ENCODE measurements around the gene NMU.

DNA sequence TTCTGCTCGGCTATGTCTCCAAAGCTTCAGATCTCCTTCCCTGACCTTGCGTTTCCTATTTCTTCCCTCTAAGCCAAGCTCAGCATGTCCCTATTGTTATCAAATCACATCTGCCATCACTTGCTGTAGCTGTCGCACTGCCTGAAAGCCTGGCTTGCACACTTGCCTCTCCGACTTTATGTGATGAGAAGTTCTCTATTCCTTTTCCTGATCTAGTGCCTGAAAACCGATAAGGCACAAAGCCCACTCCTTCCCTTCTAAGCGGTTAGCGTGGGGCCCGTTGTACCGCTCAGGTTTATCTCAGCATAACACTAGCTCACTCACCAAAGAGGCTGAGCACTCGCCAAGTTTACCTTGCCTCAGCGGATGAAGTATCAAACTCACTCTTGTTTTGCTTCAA lies 816 bp downstream of the NMU start:
- TF ChIP-seq, protein P1, sequence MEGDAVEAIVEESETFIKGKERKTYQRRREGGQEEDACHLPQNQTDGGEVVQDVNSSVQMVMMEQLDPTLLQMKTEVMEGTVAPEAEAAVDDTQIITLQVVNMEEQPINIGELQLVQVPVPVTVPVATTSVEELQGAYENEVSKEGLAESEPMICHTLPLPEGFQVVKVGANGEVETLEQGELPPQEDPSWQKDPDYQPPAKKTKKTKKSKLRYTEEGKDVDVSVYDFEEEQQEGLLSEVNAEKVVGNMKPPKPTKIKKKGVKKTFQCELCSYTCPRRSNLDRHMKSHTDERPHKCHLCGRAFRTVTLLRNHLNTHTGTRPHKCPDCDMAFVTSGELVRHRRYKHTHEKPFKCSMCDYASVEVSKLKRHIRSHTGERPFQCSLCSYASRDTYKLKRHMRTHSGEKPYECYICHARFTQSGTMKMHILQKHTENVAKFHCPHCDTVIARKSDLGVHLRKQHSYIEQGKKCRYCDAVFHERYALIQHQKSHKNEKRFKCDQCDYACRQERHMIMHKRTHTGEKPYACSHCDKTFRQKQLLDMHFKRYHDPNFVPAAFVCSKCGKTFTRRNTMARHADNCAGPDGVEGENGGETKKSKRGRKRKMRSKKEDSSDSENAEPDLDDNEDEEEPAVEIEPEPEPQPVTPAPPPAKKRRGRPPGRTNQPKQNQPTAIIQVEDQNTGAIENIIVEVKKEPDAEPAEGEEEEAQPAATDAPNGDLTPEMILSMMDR (conservative IDR thresholded peaks at IDR 0.05): no peak
- TF ChIP-seq ZFX (IDR thresholded peaks at IDR 0.05): no peak

Data from C4-2B (cell line).